Ammon's horn (tissue), 1 donor: ENCODE data around the gene TVP23A.
"Not testable (repeated sequence)": the region's sequence is repeated elsewhere in the genome, so short reads cannot be mapped to it uniquely, and the experiment has no call there.

Experiments
- DNase-seq: peaks from one replicate; pipeline ENCODE4 v3.0.0-alpha.2; 2016; ENCODE audit warnings: low spot score

Gene TVP23A

GRCh38 chr16:10835281-10835931 lies 16.8 kb upstream of the TVP23A start:
- no peak for DNase-seq

DNA sequence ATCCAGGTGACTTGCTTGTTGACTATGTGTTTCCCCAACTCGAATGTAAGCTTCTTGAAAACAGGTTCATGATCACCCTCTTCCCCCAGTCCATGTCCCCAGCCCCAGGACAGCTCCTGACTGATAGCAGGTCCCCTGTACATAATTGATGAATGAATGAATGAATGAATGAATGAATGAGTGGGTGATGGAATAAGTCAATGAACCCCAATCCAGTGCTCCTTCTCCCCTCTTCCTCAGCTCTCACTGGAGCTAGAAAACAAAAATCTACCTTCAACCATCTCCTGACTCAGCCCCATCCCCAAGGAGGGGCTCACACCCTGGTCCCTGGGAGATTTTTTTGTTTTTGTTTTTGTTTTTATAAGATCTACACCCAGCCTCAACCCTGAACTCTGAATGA lies 16.2 kb upstream of the TVP23A start:
- DNase-seq: no peak

- DNase-seq: no peak
Observed at GRCh38 chr16:10834130-10834529, 15.5 kb upstream of the TVP23A start.

- DNase-seq: no peak
Observed at GRCh38 chr16:10833271-10833670, 14.7 kb upstream of the TVP23A start.

DNA sequence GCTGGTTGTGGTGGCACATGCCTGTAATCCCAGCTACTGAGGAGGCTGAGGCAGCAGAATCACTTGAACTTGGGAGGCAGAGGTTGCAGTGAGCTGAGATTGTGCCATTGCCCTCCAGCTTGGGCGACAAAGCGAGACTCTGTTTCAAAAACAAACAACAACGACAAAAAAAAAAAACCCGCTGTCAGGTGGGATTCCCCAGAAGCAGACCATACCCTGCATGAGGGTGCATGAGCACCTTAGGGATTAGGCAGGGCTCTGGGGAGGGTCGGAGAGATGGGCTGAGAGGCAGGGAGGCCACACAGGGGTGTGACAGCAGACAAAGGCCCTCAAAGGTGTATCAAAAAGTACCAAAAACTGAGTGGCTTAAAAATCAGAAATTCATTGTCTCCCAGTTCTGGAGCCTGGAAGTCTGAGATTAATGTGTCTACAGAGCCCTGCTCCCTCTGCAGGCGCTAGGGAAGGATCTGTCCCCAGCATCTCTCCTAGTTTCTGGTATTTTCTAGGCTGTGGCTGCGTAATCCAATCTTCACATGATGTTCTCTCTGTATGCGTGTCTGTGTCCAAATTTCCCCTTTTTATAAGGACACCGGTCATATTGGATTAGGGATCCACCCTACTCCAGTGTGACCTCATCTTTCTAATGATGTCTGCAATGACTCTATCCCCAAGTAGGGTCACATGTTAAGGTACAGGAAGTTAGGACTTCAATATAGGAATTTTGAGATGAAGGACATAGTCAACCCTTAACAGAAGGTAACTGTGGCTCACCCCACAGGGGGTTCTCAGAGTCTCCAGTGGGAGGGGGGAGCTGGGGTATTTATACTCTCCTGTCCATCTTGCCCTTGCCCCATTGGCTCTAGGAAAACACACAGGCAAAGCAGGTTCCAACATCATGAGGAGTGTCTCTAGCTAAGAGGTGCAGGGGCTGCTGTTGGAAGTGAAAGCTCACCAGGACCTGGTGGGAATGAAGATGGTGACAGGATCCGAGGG lies 13.6 kb upstream of the TVP23A start:
- no peak for DNase-seq

- DNase-seq: not testable (repeated sequence)
Observed at GRCh38 chr16:10830240-10830639, 11.6 kb upstream of the TVP23A start.

DNA sequence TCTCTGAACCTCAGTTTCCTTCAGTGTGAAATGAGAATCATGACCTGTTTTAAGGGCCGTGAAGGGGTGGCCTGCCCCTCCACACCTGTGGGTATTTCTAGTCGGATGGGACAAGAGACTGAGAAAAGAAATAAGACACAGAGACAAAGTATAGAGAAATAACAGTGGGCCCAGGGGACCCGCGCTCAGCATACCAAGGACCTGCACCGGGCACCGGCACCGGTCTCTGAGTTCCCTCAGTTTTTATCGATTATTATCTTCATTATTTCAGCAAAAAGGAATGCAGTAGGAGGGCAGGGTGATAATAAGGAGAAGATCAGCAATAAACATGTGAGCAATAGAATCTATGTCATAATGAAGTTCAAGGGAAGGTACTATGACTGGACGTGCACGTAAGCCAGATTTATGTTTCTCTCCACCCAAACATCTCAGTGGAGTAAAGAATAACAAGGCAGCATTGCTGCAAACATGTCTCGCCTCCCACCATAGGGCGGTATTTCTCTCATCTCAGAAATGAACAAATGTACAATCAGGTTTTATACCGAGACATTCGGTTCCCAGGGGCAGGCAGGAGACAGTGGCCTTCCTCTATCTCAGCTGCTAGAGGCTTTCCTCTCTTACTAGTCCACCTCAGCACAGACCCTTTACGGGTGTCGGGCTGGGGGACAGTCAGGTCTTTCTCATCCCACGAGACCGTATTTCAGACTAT lies 10.9 kb upstream of the TVP23A start:
- not testable (repeated sequence) for DNase-seq

- peak; percentile 92 for DNase-seq
Observed at GRCh38 chr16:10828851-10829366, 10.3 kb upstream of the TVP23A start.

DNA sequence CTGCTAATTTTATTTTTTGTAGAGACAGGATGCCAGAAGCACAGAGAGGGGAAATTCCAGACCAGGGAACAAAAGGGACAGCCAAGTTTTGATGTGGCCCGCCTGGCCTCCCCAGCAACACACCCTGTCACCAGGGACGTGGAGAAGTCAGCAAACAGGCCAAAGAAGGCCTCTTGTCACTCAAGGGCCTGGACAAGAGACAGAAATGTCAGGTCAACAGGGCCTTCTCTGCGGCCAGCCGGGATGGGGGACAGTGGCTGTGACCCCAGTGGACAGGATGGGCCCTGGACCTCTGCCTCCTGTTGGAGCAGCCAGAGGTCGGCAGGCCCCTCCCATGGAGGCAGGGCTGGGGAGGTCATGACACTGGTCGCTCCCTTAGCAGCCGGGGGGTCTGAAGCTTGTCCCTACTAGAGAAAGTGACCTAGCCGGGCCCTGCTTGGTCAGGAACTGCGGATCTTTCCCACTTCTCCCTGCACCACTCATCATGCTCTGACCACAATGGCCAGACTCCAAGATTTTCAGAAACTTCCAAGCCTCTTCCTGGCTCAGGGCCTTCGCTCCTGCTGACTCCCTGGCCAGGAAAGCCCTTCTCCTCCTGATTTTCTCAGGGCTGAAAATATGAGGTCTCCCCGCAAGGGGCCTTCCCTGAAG lies 9.2 kb upstream of the TVP23A start:
- peak; percentile 57 for DNase-seq

GRCh38 chr16:10824111-10824893 lies 5.7 kb upstream of the TVP23A start:
- DNase-seq: no peak

DNA sequence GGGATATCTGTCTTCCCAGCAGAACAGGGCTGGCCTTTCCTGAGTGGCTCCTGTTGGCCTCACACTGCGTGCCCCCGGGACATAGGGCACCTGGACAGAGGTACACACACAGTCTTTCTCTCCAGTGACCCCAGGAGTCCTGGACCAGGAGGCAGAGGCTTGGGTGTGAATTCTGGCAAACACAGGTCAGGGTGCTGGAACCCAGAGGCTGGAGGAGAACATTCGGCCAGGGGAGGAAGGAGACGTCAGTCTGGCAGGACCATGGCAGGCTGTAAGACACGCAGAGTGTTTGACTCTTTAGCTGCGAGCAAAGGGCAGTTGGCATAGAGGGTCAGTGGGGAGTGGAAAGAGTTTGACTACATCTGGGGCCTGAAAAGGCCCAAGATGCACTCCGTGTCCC lies 4.1 kb upstream of the TVP23A start:
- DNase-seq: no peak

- DNase-seq: no peak
Observed at GRCh38 chr16:10820546-10820945, 2.0 kb upstream of the TVP23A start.

- no peak for DNase-seq
Observed at GRCh38 chr16:10817514-10817913, 1.1 kb downstream of the TVP23A start.

- no peak for DNase-seq
Observed at GRCh38 chr16:10813099-10813455, 5.5 kb downstream of the TVP23A start.

DNA sequence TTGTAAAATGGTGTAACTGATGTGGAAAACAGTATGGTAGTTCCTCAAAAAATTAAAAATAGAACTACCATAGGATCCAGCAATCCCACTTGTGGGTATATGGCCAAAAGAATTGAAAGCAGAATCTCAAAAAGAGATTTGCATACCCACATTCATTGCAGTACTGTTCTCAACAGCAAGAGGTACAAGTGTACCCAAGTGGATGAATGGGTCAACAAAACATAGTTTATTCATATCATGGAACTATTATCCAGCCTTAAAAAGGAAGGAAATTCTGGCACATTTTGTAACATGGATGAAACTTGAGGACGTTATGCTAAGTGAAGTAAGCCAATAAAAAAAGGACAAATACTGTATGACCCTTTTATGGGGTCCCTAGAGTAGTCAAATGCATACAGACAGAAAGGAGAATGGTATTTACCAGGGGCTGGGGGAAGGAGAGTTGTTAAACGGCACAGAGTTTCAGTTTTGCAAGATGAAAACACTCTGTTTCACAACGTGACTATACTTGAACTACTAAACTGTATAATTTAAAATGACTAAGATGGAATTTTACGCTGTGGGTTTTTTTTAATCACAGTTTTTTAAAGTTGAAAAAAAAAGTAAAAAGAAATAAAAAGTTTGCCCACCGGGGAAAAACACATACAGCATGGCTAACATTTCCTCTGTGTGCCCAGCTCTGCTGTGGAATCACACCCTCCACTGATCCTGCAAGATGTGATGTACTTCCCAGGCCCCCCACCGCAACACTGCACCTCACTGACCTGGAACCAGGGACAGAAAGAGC lies 6.1 kb downstream of the TVP23A start:
- no peak for DNase-seq

GRCh38 chr16:10809706-10810105 lies 8.9 kb downstream of the TVP23A start:
- DNase-seq: no peak

GRCh38 chr16:10808850-10809249 lies 9.7 kb downstream of the TVP23A start:
- no peak for DNase-seq

DNA sequence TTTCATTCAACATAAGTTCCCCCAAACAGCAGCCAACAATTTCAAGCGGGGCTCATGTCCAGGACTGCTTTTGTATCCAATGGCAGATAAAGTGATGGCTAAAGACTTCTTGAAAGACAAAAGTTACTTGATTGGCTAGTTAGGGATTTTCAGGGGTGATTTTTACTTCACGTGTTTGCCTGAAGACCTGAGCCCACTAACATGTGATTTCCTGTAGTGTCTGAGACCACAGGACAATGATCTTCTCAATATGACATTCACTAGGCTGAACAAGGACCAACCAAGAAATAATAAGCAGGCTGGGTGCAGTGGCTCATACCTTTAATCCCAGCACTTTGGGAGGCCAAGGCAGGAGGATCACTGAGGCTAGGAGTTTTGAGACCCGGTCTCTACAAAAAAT lies 10.4 kb downstream of the TVP23A start:
- DNase-seq: no peak

DNA sequence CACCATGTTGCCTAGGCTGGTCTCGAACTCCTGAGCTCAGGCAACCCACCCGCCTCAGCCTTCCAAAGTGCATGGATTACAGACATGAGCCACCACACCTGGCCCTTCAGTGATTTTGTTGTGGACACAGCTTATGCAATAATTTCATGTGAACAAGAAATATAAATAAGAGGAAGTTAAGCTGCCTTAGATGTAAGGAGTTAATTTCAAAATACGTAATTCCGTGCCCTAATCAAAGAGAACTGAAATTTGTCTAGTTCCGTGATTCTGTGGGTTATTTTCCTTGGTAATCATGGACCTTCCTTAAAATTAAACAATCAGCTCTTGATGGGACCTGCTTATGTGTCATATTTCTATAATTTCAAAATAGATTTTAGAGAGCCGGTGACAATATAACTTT lies 11.9 kb downstream of the TVP23A start:
- DNase-seq: no peak

GRCh38 chr16:10805334-10805733 lies 13.3 kb downstream of the TVP23A start:
- no peak for DNase-seq
